ENCODE data around the gene ATP6V0A4.
"Not testable (repeated sequence)": the region's sequence is repeated elsewhere in the genome, so short reads cannot be mapped to it uniquely, and the experiment has no call there.

The ATP6V0A4 gene

DNA sequence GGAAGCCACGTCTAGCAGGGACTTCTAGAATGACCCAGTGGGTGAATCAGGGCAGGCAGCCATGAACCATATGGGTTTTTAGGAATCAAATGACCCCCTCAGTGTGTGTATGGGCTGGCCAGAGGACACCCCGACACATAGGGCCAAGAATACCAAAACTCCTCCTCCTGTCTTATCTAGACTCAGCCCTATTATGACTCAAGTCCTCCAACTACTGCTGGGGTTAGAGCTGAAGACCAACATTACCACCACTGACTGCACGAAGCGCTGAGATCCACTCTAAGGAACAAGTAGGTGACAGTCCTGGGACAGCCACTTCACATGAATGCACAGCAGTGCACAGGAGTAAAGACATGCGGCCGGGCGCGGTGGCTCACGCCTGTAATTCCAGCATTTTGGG is 85.3 kb downstream of the ATP6V0A4 start:
- no peak for TF ChIP-seq Cebpa-rat (IDR thresholded peaks at IDR 0.05)
- no peaks in the 10 kb centered on the region for H4K20me1 ChIP-seq
- no peak overlapping the region for H3K9ac ChIP-seq
- H3K4me3 ChIP-seq, result no peak overlapping the region
- H3K27me3 ChIP-seq, result no peaks in the 10 kb centered on the region
- no peak overlapping the region for H3K27ac ChIP-seq
- peaks cover 10% of the 10 kb centered on the region for H3K4me1 ChIP-seq
- H3K36me3 ChIP-seq, result no peaks in the 10 kb centered on the region
- H3K4me2 ChIP-seq, result no peak overlapping the region
- 0 out of 2 replicates have a peak, but pooled peaks cover 10% of the 10 kb centered on the region for H3K9me3 ChIP-seq

DNA sequence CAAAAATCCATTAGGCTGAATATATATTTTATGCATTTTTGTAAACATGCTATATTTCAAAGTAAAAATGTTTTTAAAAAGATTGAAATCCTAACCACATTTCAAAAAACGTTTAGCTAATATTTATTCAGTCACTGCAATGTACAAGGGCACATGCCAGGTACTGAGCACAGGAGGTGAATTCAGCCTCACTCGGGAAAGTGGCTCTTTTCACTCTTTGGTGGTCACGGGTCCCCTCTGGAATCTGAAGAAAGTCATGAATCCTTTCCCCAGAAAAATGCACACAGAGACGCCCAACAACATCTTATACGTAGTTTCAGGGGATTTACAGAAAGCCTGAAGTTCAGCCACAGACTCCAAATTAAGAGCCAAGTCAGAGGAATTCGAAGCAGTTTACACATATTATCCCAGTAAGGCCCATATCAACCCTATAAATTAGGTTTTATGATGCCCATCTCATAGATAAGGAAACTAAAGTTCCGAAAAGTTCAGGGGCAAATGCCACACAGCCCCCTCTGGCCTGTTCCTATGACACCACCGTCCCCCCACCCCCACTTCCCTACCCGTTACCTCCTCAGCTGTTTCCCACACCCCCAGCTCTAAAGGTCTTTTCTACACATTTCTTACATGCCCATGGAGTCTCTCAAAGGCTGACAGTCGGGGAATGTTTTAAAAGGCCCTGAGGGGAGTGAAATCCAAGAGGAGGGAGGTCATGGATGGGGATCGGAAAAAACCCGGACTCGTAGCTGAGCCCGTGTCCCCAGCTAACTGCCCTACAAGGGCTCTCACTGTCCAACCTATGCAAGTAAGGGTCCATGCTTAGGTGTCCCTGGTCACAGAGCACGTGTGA is 87.2 kb downstream of the ATP6V0A4 start:
- no peaks in the 10 kb centered on the region for H3K27me3 ChIP-seq
- H3K4me3 ChIP-seq, result no peak overlapping the region
- no peak for TF ChIP-seq Cebpa-rat (IDR thresholded peaks at IDR 0.05)
- H3K9me3 ChIP-seq, result no peaks in the 10 kb centered on the region
- no peaks in the 10 kb centered on the region for H3K4me1 ChIP-seq
- no peaks in the 10 kb centered on the region for H4K20me1 ChIP-seq
- no peak overlapping the region for H3K27ac ChIP-seq
- no peaks in the 10 kb centered on the region for H3K36me3 ChIP-seq
- H3K9ac ChIP-seq, result no peak overlapping the region
- H3K4me2 ChIP-seq, result no peak overlapping the region

DNA sequence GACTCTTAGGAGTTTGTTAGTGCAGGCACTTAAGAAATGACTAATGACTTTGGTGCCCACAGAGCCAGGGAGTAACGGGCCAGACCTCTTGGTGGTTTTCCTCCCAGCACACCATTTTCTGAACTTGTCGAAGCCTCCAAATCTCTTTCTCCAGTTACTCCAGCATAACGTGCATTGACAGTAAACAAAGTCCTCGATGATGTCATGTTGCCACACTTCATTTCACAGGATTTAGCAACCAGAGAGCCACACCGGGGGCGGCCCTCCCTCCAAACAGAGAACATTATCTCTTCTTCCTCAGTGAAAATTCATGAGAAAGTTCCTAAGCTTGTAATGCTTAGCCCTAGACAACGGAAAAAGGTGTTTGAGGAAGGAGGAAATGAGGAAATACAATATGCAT is 92.8 kb downstream of the ATP6V0A4 start:
- Histone ChIP-seq H3K27ac (no peak overlapping the region), H4K20me1 (no peaks in the 10 kb centered on the region), H3K9ac (no peak overlapping the region), H3K9me3 (no peaks in the 10 kb centered on the region), H3K4me3 (no peak overlapping the region), H3K27me3 (no peaks in the 10 kb centered on the region), H3K36me3 (no peaks in the 10 kb centered on the region), H3K4me1 (no peaks in the 10 kb centered on the region), H3K4me2 (no peak overlapping the region)
- TF ChIP-seq Cebpa-rat (IDR thresholded peaks at IDR 0.05), result no peak

DNA sequence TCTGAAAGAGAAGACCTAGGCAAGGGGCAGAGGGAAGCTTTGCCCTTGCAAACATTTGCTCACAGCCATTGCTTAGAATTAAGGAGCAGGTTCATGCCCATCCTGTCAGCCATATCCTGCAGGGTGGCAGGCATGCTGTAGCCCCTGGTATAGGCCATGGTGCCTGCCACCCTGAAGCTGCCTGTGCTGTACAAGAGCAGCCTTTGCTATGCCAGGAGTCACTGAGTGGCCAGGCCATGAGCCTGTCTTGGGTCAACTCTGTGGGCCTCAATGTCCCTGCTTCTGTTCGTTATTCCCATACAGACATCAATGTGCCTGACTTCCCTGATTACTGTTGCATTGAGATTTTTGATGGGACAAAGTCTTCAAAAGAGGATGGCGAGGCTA is 96.5 kb downstream of the ATP6V0A4 start:
- no peak overlapping the region for H3K4me2 ChIP-seq
- no peak overlapping the region for H3K4me3 ChIP-seq
- no peaks in the 10 kb centered on the region for H3K27me3 ChIP-seq
- TF ChIP-seq Cebpa-rat (IDR thresholded peaks at IDR 0.05), result no peak
- no peaks in the 10 kb centered on the region for H3K9me3 ChIP-seq
- H3K36me3 ChIP-seq, result no peaks in the 10 kb centered on the region
- no peaks in the 10 kb centered on the region for H4K20me1 ChIP-seq
- no peak overlapping the region for H3K9ac ChIP-seq
- H3K4me1 ChIP-seq, result no peaks in the 10 kb centered on the region
- H3K27ac ChIP-seq, result no peak overlapping the region

DNA sequence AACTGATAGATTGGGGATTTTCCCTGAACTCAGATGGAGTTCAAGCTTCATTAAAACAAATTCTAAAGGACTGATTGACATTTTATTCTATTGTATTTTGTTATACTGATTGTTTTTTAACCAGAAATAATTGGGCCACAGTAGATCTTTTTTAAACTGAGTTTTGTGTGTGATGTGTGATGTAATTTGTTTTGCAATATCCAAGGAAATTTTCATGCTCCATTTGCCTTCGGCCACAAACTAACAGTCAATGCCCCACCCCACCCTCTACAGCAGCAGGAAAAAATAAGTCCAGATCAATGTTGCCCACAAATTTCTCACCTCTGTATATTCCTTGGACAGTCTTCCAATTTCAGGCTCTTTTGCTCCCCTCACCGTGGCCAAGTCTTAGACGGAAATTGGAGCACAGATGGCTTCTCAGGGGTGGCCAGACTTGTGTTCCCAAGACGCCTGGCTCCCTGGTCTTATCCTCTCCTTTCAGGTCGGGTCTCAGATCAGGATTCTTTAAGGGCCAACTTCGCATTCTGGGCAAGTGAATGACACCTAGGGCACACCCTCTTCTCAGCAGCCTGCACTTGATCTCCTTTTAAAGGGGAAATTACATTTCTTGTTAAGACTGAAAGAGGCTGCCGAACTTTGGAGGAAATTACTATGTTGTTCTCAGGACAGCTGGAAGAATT is 97.0 kb downstream of the ATP6V0A4 start, which contains the start of gene SVOPL:
SVOPL (minus strand) TSS at position 506 of the 680 bp plus-strand sequence. CDS start 22,317 bp downstream, outside the sequence.
- H3K27me3 ChIP-seq, result no peaks in the 10 kb centered on the region
- H4K20me1 ChIP-seq, result no peaks in the 10 kb centered on the region
- no peak within 1 kb of the TSS for H3K4me2 ChIP-seq
- H3K4me3 ChIP-seq, result no peak within 1 kb of the TSS
- no peak within 1 kb of the TSS for H3K9ac ChIP-seq
- H3K27ac ChIP-seq, result no peak within 1 kb of the TSS
- no peaks in the 10 kb centered on the region for H3K4me1 ChIP-seq
- TF ChIP-seq Cebpa-rat (IDR thresholded peaks at IDR 0.05), result no peak
- H3K36me3 ChIP-seq, result no peaks in the 10 kb centered on the region
- no peaks in the 10 kb centered on the region for H3K9me3 ChIP-seq

DNA sequence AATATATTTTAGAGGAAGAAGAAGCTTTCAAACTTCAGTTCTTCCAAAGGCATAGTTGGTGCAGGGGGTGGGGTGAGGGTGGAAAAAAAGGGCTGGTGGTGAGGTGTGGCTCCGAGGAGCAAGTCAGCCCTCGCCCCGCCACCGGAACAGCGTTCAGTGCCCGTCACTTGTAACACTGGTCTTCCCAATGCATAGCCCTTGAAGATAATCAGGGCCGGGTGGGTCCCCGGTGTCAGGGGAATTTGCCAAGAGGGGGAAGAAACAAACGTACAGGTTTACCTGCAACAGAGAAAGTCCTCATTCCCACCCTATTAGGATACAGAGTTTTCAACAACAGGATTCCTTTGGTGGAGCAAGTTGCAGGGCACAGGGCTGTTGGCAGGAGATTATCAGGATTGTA is 98.3 kb downstream of the ATP6V0A4 start:
- no peak for TF ChIP-seq Cebpa-rat (IDR thresholded peaks at IDR 0.05)
- H3K4me1 ChIP-seq, result no peaks in the 10 kb centered on the region
- no peaks in the 10 kb centered on the region for H4K20me1 ChIP-seq
- H3K4me3 ChIP-seq, result no peak overlapping the region
- no peaks in the 10 kb centered on the region for H3K36me3 ChIP-seq
- H3K27me3 ChIP-seq, result no peaks in the 10 kb centered on the region
- no peak overlapping the region for H3K9ac ChIP-seq
- no peak overlapping the region for H3K27ac ChIP-seq
- H3K9me3 ChIP-seq, result no peaks in the 10 kb centered on the region
- H3K4me2 ChIP-seq, result no peak overlapping the region

DNA sequence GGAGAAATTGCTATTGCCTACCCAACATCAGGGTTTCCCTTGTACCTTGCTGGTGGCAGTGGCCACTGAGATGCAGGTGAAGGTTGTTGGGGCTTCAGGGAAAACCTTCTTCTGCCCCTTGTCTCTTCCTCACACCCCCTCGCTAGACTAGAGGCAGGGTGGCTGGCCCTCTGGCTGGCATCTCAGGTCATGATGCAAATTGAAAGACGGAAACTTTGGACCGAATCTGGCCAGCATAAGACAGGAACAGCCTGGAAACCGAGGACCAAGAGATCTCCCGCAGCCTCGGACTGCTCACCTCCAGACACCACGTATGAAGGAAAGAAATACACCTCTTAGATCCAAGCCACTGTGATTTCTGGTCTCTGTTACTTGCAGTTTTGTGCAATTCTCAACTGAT is 99.7 kb downstream of the ATP6V0A4 start:
- no peak overlapping the region for H3K9ac ChIP-seq
- H3K4me2 ChIP-seq, result no peak overlapping the region
- no peak overlapping the region for H3K27ac ChIP-seq
- H3K27me3 ChIP-seq, result no peaks in the 10 kb centered on the region
- TF ChIP-seq Cebpa-rat (IDR thresholded peaks at IDR 0.05), result no peak
- H3K4me1 ChIP-seq, result no peaks in the 10 kb centered on the region
- no peak overlapping the region for H3K4me3 ChIP-seq
- H3K9me3 ChIP-seq, result no peaks in the 10 kb centered on the region
- no peaks in the 10 kb centered on the region for H4K20me1 ChIP-seq
- no peaks in the 10 kb centered on the region for H3K36me3 ChIP-seq

DNA sequence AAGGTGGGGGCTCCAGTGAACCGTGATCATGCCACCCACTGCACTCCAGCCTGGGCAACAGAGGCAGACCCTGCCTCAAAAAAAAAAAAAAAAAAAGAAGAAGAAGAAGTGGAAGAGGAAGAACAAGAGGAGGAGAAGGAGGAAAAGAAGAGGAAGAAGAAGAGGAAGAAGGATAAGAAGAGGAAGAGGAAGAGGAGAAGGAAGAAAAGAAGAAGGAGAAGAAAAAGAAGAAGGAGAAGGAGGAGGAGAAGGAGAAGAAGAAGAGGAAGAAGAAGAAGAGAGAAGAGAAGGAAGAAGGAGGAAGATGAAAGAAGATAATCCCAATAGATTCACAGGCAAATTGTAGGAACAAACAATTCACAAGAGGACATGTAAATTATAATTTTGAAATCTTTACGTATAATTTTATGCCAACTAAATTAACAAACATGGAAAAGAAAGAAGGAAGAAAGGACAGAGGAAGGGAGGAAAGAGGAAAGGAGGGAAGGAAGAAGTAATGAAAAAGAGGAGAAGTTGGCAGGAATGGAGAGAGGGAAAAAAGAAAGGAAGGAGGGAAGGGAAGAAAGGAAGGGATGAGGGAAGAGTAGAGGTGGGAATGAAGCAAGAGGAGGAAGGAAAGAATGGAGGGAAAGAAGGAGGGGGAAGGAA is 100.3 kb downstream of the ATP6V0A4 start:
- Histone ChIP-seq H4K20me1 (no peaks in the 10 kb centered on the region), H3K4me3 (no peak overlapping the region), H3K9me3 (no peaks in the 10 kb centered on the region), H3K36me3 (no peaks in the 10 kb centered on the region), H3K27me3 (no peaks in the 10 kb centered on the region), H3K4me1 (no peaks in the 10 kb centered on the region), H3K4me2 (no peak overlapping the region), H3K27ac (no peak overlapping the region), H3K9ac (no peak overlapping the region)
- TF ChIP-seq Cebpa-rat (IDR thresholded peaks at IDR 0.05), result no peak

DNA sequence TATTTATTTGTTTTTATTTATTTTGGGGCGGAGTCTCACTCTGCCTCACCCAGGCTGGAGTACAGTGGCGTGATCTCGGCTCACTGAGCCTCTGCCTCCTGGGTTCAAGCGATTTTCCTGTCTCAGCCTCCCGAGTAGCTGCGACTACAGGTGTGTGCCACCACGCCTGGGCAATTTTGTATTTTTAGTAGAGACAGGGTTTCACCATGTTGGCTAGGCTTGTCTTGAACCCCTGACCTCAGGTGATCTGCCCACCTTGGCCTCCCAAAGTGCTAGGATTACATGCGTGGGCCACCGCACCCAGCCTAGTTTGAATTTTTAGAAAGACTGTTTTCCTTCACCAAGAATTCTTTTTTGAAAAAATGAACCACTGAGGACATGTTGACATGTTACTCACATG is 102.2 kb downstream of the ATP6V0A4 start:
- H3K4me3 ChIP-seq, H3K27ac ChIP-seq, H3K27me3 ChIP-seq, H3K9me3 ChIP-seq, H3K4me2 ChIP-seq, H3K4me1 ChIP-seq, H3K36me3 ChIP-seq, H3K9ac ChIP-seq, H4K20me1 ChIP-seq: not testable (repeated sequence)

DNA sequence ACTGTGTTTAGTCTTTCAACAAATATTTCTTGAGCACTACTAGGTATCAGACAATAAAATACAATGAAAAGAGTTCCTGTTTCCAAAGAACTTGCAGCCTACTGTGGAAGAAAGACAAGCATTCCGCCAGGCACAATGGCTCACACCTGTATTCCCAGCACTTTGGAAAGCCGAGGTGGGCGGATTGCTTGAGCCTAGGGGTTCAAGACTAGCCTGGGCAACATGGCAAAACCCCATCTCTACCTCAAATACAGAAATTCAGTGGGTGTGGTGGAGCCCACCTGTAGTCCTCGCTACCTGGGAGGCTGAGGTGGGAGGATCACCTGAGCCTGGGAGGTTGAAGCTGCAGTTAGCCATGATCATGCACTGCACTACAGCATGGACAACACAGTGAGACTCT is 102.9 kb downstream of the ATP6V0A4 start:
- Histone ChIP-seq H3K4me3 (no peak overlapping the region), H3K9me3 (no peaks in the 10 kb centered on the region), H3K4me1 (no peaks in the 10 kb centered on the region), H4K20me1 (no peaks in the 10 kb centered on the region), H3K4me2 (no peak overlapping the region), H3K27me3 (no peaks in the 10 kb centered on the region), H3K36me3 (no peaks in the 10 kb centered on the region), H3K9ac (no peak overlapping the region), H3K27ac (no peak overlapping the region)
- TF ChIP-seq Cebpa-rat (IDR thresholded peaks at IDR 0.05), result no peak

All from BLaER1 (cell line).